HepG2 (cell line): ENCODE measurements around the gene ASIC3. TPM values are rescaled to one million over a fixed set of nuclear protein-coding genes. Genes with fewer than 3 reads are reported as not detected.

Source experiments
- ASH2L ChIP-seq: fragments of 300-600, 200-600 bp; sonication (generic); IDR thresholded peaks from 2 replicates; pipeline ENCODE4 v1.7.0; 2017; ENCODE audit warnings: low read depth, mild to moderate bottlenecking, moderate library complexity, mixed read lengths, low read length; ENCODE audit not compliant: insufficient read length
- BHLHE40 ChIP-seq: IDR thresholded peaks from 2 replicates; pipeline ENCODE4 v1.6.1; 2011; ENCODE audit warnings: low read length, improper control_type of control experiment
- CC2D1A ChIP-seq: sonication (generic); formaldehyde crosslinking; IDR thresholded peaks from 2 replicates; pipeline ENCODE4 v1.8.1; 2023; ENCODE audit warnings: mild to moderate bottlenecking, missing genetic modification reagents
- CHD2 ChIP-seq: IDR thresholded peaks from 2 replicates; pipeline ENCODE4 v1.6.1; 2011; ENCODE audit warnings: low read depth, low read length, improper control_type of control experiment
- LCORL ChIP-seq, 2 experiments: fragments of 450-650 bp in 1 of 2; sonication (generic) in 1 of 2; formaldehyde crosslinking in 1 of 2; IDR thresholded peaks; 2 replicates each; pipeline versions ENCODE4 v1.5.0 to v1.6.1; 2017 to 2020; ENCODE audit warnings: antibody characterized with exemption in 1 of 2, missing genetic modification reagents in 1 of 2
- NCOR1 ChIP-seq: fragments of 200-600 bp; sonication (generic); IDR thresholded peaks from 2 replicates; pipeline ENCODE4 v1.7.0; 2017; ENCODE audit warnings: antibody characterized with exemption, low read length, borderline replicate concordance
- NR3C1 ChIP-seq: sonication (generic); formaldehyde crosslinking; IDR thresholded peaks from 2 replicates; pipeline ENCODE4 v1.4.0; 2020; ENCODE audit warnings: missing genetic modification reagents
- RXRB ChIP-seq: IDR thresholded peaks from 2 replicates; pipeline ENCODE4 v1.6.1; 2016; ENCODE audit warnings: borderline replicate concordance, missing genetic modification reagents, missing compliant biosample characterization
- SOX13 ChIP-seq, 3 experiments: fragments of 450-650 bp in 1 of 3; sonication (generic) in 1 of 3; formaldehyde crosslinking in 1 of 3; IDR thresholded peaks in 2 of 3; conservative IDR thresholded peaks in 1 of 3; 2 replicates each; pipeline versions ENCODE4 v1.5.0 to v1.6.1; 2016 to 2020; ENCODE audit warnings: antibody characterized with exemption in 1 of 3, mild to moderate bottlenecking in 1 of 3, missing compliant biosample characterization in 1 of 3, missing genetic modification reagents in 1 of 3, moderate library complexity in 1 of 3
- U2AF2 ChIP-seq: fragments of 200-400 bp; formaldehyde crosslinking; IDR thresholded peaks from 2 replicates; pipeline ENCODE4 v1.6.1; 2017; ENCODE audit warnings: low read depth, mild to moderate bottlenecking, low read length
- ZFY ChIP-seq: sonication (generic); formaldehyde crosslinking; IDR thresholded peaks from 2 replicates; pipeline ENCODE4 v1.4.0; 2020; ENCODE audit warnings: missing genetic modification reagents
- ZNF7 ChIP-seq: IDR thresholded peaks from 2 replicates; pipeline ENCODE4 v1.6.1; 2016; ENCODE audit warnings: missing biosample characterization, missing genetic modification reagents
- ZNF709 ChIP-seq: sonication (generic); formaldehyde crosslinking; IDR thresholded peaks from 2 replicates; pipeline ENCODE4 v1.5.0; 2020; ENCODE audit warnings: mild to moderate bottlenecking, missing genetic modification reagents
- polyA plus RNA-seq, 8 experiments: library from polyadenylated mRNA; depleted of rRNA in 3 of 8; stranded (reverse) in 7 of 8; unstranded in 1 of 8; fragments of >200 nt; fragmentation: Illumina TruSeq in 4 of 8; extraction: Trizol in 4 of 8; gene quantifications; 2 replicates each; pipeline versions ENCODE4 v1.2.1 to v1.2.3, GENCODE V29; 2011 to 2016; ENCODE audit warnings: low read depth in 4 of 8, missing spikeins in 1 of 8, mixed read lengths in 1 of 8; ENCODE audit not compliant: insufficient read depth in 1 of 8
- total RNA-seq, 5 experiments: library from RNA; depleted of rRNA; stranded (reverse); fragments of >200 nt; fragmentation: Illumina TruSeq; extraction: Trizol; gene quantifications; 2 replicates each; pipeline ENCODE4 v1.2.3, GENCODE V29; 2016; ENCODE audit warnings: low read depth in 1 of 5
- TF ChIP-seq, protein P1 (sequence below): sonication (generic); formaldehyde crosslinking; IDR thresholded peaks from 2 replicates; pipeline ENCODE4 v1.5.0; 2020; ENCODE audit warnings: mild to moderate bottlenecking, missing genetic modification reagents, borderline replicate concordance
- TF ChIP-seq, protein P2 (sequence below): IDR thresholded peaks from 2 replicates; pipeline ENCODE4 v1.6.1; 2016; ENCODE audit warnings: low read depth
- TF ChIP-seq, protein P3 (sequence below): sonication (generic); formaldehyde crosslinking; IDR thresholded peaks from 2 replicates; pipeline ENCODE4 v1.5.1; 2020; ENCODE audit warnings: mild to moderate bottlenecking, moderate library complexity, missing genetic modification reagents
- TF ChIP-seq, protein P4 (sequence below): sonication (generic); formaldehyde crosslinking; conservative IDR thresholded peaks from 2 replicates; pipeline ENCODE4 v1.5.0; 2020; ENCODE audit warnings: missing genetic modification reagents

ASIC3 gene
- total and polyA plus RNA-seq, 2 of the 13 experiments (the other 11 are each of a cell fraction or from before 2014, with no cell fraction given), result 0.51 TPM; not detected in 1

DNA sequence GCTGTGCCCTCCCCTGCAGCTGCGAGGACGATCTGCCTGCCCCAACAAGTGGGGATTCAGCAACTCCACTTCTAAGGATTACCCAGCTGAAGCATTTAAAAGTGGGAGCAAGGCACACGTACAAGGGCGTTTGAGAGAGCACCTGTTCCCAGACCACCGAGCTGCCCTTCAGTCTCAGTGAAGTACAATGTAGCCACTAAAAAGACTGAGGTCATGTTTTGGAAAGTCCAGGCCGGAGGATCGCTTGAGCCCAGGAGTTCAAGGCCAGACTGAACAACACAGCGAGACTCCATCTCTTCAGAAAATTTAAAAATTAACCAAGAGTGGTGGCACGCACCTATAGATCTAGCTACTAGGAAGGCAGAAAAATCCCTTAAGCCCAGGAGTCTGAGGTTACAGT is 42.8 kb upstream of the ASIC3 start (continued):
- TF ChIP-seq, protein P1, sequence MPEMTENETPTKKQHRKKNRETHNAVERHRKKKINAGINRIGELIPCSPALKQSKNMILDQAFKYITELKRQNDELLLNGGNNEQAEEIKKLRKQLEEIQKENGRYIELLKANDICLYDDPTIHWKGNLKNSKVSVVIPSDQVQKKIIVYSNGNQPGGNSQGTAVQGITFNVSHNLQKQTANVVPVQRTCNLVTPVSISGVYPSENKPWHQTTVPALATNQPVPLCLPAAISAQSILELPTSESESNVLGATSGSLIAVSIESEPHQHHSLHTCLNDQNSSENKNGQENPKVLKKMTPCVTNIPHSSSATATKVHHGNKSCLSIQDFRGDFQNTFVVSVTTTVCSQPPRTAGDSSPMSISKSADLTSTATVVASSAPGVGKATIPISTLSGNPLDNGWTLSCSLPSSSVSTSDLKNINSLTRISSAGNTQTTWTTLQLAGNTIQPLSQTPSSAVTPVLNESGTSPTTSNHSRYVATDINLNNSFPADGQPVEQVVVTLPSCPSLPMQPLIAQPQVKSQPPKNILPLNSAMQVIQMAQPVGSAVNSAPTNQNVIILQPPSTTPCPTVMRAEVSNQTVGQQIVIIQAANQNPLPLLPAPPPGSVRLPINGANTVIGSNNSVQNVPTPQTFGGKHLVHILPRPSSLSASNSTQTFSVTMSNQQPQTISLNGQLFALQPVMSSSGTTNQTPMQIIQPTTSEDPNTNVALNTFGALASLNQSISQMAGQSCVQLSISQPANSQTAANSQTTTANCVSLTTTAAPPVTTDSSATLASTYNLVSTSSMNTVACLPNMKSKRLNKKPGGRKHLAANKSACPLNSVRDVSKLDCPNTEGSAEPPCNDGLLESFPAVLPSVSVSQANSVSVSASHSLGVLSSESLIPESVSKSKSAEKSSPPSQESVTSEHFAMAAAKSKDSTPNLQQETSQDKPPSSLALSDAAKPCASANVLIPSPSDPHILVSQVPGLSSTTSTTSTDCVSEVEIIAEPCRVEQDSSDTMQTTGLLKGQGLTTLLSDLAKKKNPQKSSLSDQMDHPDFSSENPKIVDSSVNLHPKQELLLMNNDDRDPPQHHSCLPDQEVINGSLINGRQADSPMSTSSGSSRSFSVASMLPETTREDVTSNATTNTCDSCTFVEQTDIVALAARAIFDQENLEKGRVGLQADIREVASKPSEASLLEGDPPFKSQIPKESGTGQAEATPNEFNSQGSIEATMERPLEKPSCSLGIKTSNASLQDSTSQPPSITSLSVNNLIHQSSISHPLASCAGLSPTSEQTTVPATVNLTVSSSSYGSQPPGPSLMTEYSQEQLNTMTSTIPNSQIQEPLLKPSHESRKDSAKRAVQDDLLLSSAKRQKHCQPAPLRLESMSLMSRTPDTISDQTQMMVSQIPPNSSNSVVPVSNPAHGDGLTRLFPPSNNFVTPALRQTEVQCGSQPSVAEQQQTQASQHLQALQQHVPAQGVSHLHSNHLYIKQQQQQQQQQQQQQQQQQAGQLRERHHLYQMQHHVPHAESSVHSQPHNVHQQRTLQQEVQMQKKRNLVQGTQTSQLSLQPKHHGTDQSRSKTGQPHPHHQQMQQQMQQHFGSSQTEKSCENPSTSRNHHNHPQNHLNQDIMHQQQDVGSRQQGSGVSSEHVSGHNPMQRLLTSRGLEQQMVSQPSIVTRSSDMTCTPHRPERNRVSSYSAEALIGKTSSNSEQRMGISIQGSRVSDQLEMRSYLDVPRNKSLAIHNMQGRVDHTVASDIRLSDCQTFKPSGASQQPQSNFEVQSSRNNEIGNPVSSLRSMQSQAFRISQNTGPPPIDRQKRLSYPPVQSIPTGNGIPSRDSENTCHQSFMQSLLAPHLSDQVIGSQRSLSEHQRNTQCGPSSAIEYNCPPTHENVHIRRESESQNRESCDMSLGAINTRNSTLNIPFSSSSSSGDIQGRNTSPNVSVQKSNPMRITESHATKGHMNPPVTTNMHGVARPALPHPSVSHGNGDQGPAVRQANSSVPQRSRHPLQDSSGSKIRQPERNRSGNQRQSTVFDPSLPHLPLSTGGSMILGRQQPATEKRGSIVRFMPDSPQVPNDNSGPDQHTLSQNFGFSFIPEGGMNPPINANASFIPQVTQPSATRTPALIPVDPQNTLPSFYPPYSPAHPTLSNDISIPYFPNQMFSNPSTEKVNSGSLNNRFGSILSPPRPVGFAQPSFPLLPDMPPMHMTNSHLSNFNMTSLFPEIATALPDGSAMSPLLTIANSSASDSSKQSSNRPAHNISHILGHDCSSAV (CRISPR knock-in tag), result no peak
- TF ChIP-seq ZFY (CRISPR knock-in tag), result 0 out of 2 replicates have a peak, but pooled peaks have one; percentile 20
- peak; percentile 22 for TF ChIP-seq ASH2L
- TF ChIP-seq, protein P2, sequence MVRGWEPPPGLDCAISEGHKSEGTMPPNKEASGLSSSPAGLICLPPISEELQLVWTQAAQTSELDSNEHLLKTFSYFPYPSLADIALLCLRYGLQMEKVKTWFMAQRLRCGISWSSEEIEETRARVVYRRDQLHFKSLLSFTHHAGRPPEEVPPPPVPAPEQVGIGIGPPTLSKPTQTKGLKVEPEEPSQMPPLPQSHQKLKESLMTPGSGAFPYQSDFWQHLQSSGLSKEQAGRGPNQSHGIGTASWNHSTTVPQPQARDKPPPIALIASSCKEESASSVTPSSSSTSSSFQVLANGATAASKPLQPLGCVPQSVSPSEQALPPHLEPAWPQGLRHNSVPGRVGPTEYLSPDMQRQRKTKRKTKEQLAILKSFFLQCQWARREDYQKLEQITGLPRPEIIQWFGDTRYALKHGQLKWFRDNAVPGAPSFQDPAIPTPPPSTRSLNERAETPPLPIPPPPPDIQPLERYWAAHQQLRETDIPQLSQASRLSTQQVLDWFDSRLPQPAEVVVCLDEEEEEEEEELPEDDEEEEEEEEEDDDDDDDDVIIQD, result 0 out of 2 replicates have a peak, but pooled peaks have one; percentile 13
- no peak for TF ChIP-seq SOX13 (IDR thresholded peaks at IDR 0.05)
- peak in 1 of 2 experiments; percentile 37; a peak in 1 of 4 replicates for TF ChIP-seq SOX13 (CRISPR knock-in tag; conservative IDR thresholded peaks at IDR 0.05 in 1 of 2, IDR thresholded peaks at IDR 0.05 in 1 of 2)
- TF ChIP-seq ZNF7 (CRISPR knock-in tag), result peak; percentile 88
- TF ChIP-seq CC2D1A (CRISPR knock-in tag), result no peak
- TF ChIP-seq BHLHE40, result no peak
- TF ChIP-seq, protein P3, sequence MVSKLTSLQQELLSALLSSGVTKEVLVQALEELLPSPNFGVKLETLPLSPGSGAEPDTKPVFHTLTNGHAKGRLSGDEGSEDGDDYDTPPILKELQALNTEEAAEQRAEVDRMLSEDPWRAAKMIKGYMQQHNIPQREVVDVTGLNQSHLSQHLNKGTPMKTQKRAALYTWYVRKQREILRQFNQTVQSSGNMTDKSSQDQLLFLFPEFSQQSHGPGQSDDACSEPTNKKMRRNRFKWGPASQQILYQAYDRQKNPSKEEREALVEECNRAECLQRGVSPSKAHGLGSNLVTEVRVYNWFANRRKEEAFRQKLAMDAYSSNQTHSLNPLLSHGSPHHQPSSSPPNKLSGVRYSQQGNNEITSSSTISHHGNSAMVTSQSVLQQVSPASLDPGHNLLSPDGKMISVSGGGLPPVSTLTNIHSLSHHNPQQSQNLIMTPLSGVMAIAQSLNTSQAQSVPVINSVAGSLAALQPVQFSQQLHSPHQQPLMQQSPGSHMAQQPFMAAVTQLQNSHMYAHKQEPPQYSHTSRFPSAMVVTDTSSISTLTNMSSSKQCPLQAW, result peak; percentile 77
- no peak for TF ChIP-seq CHD2
- TF ChIP-seq LCORL (IDR thresholded peaks at IDR 0.05), result no peak
- peak; percentile 68 for TF ChIP-seq LCORL (CRISPR knock-in tag; IDR thresholded peaks at IDR 0.05)
- no peak for TF ChIP-seq NR3C1 (CRISPR knock-in tag)
- no peak for TF ChIP-seq ZNF709 (CRISPR knock-in tag)
- no peak for TF ChIP-seq U2AF2
- TF ChIP-seq, protein P4, sequence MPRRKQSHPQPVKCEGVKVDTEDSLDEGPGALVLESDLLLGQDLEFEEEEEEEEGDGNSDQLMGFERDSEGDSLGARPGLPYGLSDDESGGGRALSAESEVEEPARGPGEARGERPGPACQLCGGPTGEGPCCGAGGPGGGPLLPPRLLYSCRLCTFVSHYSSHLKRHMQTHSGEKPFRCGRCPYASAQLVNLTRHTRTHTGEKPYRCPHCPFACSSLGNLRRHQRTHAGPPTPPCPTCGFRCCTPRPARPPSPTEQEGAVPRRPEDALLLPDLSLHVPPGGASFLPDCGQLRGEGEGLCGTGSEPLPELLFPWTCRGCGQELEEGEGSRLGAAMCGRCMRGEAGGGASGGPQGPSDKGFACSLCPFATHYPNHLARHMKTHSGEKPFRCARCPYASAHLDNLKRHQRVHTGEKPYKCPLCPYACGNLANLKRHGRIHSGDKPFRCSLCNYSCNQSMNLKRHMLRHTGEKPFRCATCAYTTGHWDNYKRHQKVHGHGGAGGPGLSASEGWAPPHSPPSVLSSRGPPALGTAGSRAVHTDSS, result no peak
- TF ChIP-seq NCOR1, result 0 out of 2 replicates have a peak, but pooled peaks have one; percentile 18
- peak; percentile 52; the same call in 1 of the 2 replicates for TF ChIP-seq RXRB
